CD14-positive monocyte (primary cell): ENCODE measurements around the gene SLC25A29. TPM values are rescaled to one million over a fixed set of nuclear protein-coding genes. Genes with fewer than 3 reads are reported as not detected.

ENCODE experiments used
- DNase-seq, 3 donors: peaks; one replicate each; pipeline ENCODE4 v3.0.0-alpha.2; 2011 to 2022
- H2AFZ ChIP-seq: 2 replicates; pipeline ENCODE4 v1.6.0; 2012; ENCODE audit warnings: mild to moderate bottlenecking, low read depth, low read length, inconsistent platforms; ENCODE audit not compliant: insufficient read depth, poor library complexity, severe bottlenecking
- H3K27ac ChIP-seq, 2 donors: 1 replicate in 1 of 2; 2 replicates in 1 of 2; pipeline ENCODE4 v1.5.1; 2012 to 2013; ENCODE audit warnings: low read length in 2 of 2, control low read depth in 1 of 2, inconsistent platforms in 1 of 2, low read depth in 1 of 2, mild to moderate bottlenecking in 1 of 2
- H3K27me3 ChIP-seq, 2 donors: one replicate each; pipeline versions ENCODE4 v1.6.0 to v1.6.1; 2011 to 2013; ENCODE audit warnings: low read length in 2 of 2; ENCODE audit not compliant: control insufficient read depth in 2 of 2, insufficient read depth in 2 of 2
- H3K36me3 ChIP-seq, 2 donors: replicated peaks in 1 of 2; 1 replicate in 1 of 2; 2 replicates in 1 of 2; pipeline versions ENCODE4 v1.5.1 to v1.6.1; 2012 to 2013; ENCODE audit warnings: low read length in 2 of 2, control low read depth in 1 of 2, inconsistent platforms in 1 of 2, mild to moderate bottlenecking in 1 of 2; ENCODE audit not compliant: insufficient read depth in 2 of 2, control insufficient read depth in 1 of 2
- H3K4me1 ChIP-seq, 2 donors: 1 replicate in 1 of 2; 2 replicates in 1 of 2; pipeline versions ENCODE4 v1.5.1 to v1.6.1; 2012 to 2013; ENCODE audit warnings: low read length in 2 of 2, control low read depth in 1 of 2, inconsistent platforms in 1 of 2, mild to moderate bottlenecking in 1 of 2, moderate library complexity in 1 of 2; ENCODE audit not compliant: insufficient read depth in 2 of 2, control insufficient read depth in 1 of 2
- H3K4me2 ChIP-seq: replicated peaks from 2 replicates; pipeline ENCODE3; 2012; ENCODE audit warnings: low read length, moderate library complexity, mild to moderate bottlenecking; ENCODE audit not compliant: poor library complexity, severe bottlenecking; ENCODE audit errors: extremely low read depth
- H3K4me3 ChIP-seq, 3 experiments: fragments of 200-600 bp in 1 of 3; sonication (generic) in 1 of 3; replicated peaks in 1 of 3; 1 replicate in 2 of 3; 2 replicates in 1 of 3; pipeline ENCODE4 v1.5.1; 2011 to 2013; ENCODE audit warnings: low read length in 3 of 3, mild to moderate bottlenecking in 3 of 3, control low read depth in 2 of 3, low read depth in 2 of 3, inconsistent platforms in 1 of 3, moderate library complexity in 1 of 3
- H3K79me2 ChIP-seq: 2 replicates; pipeline ENCODE4 v1.6.0; 2012; ENCODE audit warnings: mild to moderate bottlenecking, control low read depth, inconsistent platforms, low read length, moderate library complexity; ENCODE audit not compliant: insufficient read depth
- H3K9ac ChIP-seq: 2 replicates; pipeline ENCODE4 v1.6.0; 2017; ENCODE audit warnings: low read length, mild to moderate bottlenecking; ENCODE audit not compliant: insufficient read depth, poor library complexity, severe bottlenecking
- H3K9me3 ChIP-seq, 2 donors: replicated peaks in 1 of 2; 1 replicate in 1 of 2; 2 replicates in 1 of 2; pipeline versions ENCODE4 v1.5.1 to v1.6.1; 2012 to 2013; ENCODE audit warnings: low read length in 2 of 2, control low read depth in 1 of 2; ENCODE audit not compliant: control insufficient read depth in 1 of 2, insufficient read depth in 1 of 2
- H4K20me1 ChIP-seq: 2 replicates; pipeline ENCODE4 v1.6.0; 2012; ENCODE audit warnings: mild to moderate bottlenecking, low read length, control low read depth, moderate library complexity; ENCODE audit not compliant: insufficient read depth
- H3K27ac Mint-ChIP-seq, 7 donors: one replicate each; pipeline ENCODE4 v1.8.0; 2020; ENCODE audit warnings: mild to moderate bottlenecking in 7 of 7, mixed read lengths in 7 of 7, moderate library complexity in 6 of 7, inconsistent platforms in 2 of 7
- H3K27me3 Mint-ChIP-seq, 3 donors: one replicate each; pipeline ENCODE4 v1.8.0; 2021 to 2022; ENCODE audit warnings: low read depth in 3 of 3, mild to moderate bottlenecking in 3 of 3, mixed read lengths in 3 of 3, moderate library complexity in 3 of 3, inconsistent platforms in 1 of 3
- H3K36me3 Mint-ChIP-seq, 2 donors: one replicate each; pipeline ENCODE4 v1.8.0; 2020; ENCODE audit warnings: mixed read lengths in 2 of 2, inconsistent platforms in 1 of 2, mild to moderate bottlenecking in 1 of 2
- H3K4me1 Mint-ChIP-seq: one replicate; pipeline ENCODE4 v1.8.0; 2020; ENCODE audit warnings: mild to moderate bottlenecking, mixed read lengths
- H3K4me3 Mint-ChIP-seq, 2 donors: one replicate each; pipeline ENCODE4 v1.8.0; 2020; ENCODE audit warnings: mild to moderate bottlenecking in 2 of 2, mixed read lengths in 2 of 2, moderate library complexity in 1 of 2
- H3K9me3 Mint-ChIP-seq, 7 donors: one replicate each; pipeline ENCODE4 v1.8.0; 2020 to 2022; ENCODE audit warnings: mixed read lengths in 7 of 7, mild to moderate bottlenecking in 6 of 7, moderate library complexity in 6 of 7, inconsistent platforms in 2 of 7
- WGBS: methylation state at CpG from one replicate; pipeline ENCODE4 v1.1.5; 2013; ENCODE audit warnings: missing lambda C conversion rate; ENCODE audit not compliant: insufficient coverage; 5-methylcytosine and 5-hydroxymethylcytosine counted together
- intact Hi-C, 2 donors: fragments of 100-400 bp; cut with micrococcal nuclease; formaldehyde crosslinking; loops; one replicate each; pipeline versions ENCODE4 v1.15.0 to v1.15.1; 2023
- polyA plus RNA-seq, 3 donors: library from polyadenylated mRNA; depleted of rRNA in 1 of 3; unstranded in 2 of 3; stranded (reverse) in 1 of 3; fragments of 300-500 nt in 2 of 3; fragments of >200 nt in 1 of 3; fragmentation: Illumina TruSeq in 2 of 3; gene quantifications; 1 replicate in 2 of 3; 2 replicates in 1 of 3; pipeline ENCODE4 v1.2.3, GENCODE V29; 2012 to 2021
- TF ChIP-seq, protein P1 (sequence below): fragments of 200-600 bp; IDR thresholded peaks from one replicate; pipeline ENCODE4 v1.8.0; 2022; ENCODE audit warnings: antibody characterized with exemption, mild to moderate bottlenecking

The SLC25A29 gene
- polyA plus RNA-seq, 3 donors = 16.9 to 114 (median 33.3) TPM

DNA sequence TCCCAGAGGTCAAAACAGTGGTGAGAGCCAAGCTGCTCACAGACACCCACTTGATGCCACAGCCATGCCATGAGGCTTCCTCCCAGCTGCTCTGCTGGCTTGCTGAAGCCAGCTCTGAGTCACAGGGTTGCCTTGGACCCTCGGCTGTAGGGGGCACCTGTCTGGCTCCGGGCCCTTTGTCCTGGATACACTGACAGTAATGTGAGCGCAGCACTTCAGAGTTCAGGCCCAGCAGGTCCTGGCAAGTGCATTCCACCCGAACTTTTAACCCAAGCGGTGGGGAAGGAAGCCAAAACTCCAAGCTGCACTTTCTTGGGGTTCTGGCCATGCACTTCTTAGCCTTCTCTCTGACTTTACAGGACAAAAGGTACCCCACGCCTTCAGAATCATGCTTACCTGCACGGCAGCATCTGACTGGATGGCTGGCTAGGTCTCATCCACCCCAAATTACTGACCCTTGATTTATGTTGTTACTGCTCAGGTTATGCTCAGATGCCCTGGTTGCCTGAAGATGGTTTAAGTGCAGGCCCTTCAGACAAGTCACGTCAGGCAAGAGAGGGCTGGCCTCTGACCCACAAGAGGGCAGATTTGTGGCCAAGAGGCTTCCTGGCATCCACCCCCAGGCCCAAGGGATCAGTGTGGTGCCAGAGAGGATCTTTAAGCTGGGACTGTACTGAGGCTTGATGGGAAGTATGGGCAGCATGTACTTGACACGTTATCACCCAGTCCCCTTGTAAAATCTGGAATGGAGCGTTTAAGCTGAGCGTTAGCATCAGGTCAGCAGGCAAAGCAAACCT lies 24.8 kb downstream of the SLC25A29 start:
- Histone ChIP-seq H3K4me3 (no peak overlapping the region), H3K4me1 (peaks cover 21 to 31% of the 10 kb centered on the region in 2 donors), H4K20me1 (peaks cover 89% of the 10 kb centered on the region), H3K27ac (no peak overlapping the region), H3K9ac (no peak overlapping the region), H2AFZ (no peak overlapping the region), H3K27me3 (no peaks in the 10 kb centered on the region), H3K4me2 (no peak overlapping the region), H3K9me3 (no peaks in the 10 kb centered on the region), H3K79me2 (peaks cover 48% of the 10 kb centered on the region), H3K36me3 (peaks cover 18 to 50% of the 10 kb centered on the region in 2 donors)
- WGBS = 88% methylated on average over 8 of the region's 11 CpGs
- H3K27ac Mint-ChIP-seq = peak overlapping the region in 1 of 7 donors; percentile 76
- peaks cover 27% of the 10 kb centered on the region for H3K4me1 Mint-ChIP-seq
- TF ChIP-seq, protein P1, sequence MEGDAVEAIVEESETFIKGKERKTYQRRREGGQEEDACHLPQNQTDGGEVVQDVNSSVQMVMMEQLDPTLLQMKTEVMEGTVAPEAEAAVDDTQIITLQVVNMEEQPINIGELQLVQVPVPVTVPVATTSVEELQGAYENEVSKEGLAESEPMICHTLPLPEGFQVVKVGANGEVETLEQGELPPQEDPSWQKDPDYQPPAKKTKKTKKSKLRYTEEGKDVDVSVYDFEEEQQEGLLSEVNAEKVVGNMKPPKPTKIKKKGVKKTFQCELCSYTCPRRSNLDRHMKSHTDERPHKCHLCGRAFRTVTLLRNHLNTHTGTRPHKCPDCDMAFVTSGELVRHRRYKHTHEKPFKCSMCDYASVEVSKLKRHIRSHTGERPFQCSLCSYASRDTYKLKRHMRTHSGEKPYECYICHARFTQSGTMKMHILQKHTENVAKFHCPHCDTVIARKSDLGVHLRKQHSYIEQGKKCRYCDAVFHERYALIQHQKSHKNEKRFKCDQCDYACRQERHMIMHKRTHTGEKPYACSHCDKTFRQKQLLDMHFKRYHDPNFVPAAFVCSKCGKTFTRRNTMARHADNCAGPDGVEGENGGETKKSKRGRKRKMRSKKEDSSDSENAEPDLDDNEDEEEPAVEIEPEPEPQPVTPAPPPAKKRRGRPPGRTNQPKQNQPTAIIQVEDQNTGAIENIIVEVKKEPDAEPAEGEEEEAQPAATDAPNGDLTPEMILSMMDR = no peak
- no peak overlapping the region for H3K4me3 Mint-ChIP-seq
- H3K9me3 Mint-ChIP-seq = no peaks in the 10 kb centered on the region
- H3K27me3 Mint-ChIP-seq = peaks cover 0 to 8% (median 6%) of the 10 kb centered on the region in 3 donors
- no peak for DNase-seq
- intact Hi-C loops = loop anchor here in 1 of 2 donors (5.0 kb wide), 1 partner anchor 36 kb away; no protein-coding TSS in a partner anchor
- peaks cover 15 to 41% of the 10 kb centered on the region in 2 donors for H3K36me3 Mint-ChIP-seq

DNA sequence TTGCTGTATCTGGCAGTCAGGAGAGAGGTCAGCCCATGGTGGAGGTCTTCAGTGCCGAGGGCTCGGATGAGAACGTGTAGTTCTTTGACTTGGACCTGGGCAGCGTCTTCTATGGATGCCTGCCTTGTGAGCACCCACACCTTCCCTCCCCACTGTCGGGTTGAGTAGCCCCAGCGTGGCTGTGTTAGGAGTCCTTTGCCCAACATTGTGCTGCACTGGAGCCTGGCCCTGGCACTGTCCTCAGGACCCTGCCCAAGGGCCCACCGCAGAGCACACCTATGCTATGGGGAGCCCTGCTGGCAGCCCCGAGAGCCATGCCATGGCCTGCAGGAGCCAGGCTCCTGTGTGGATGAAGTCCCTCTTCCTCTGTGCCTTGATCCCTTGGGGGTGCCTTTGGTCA lies 26.7 kb downstream of the SLC25A29 start:
- peak overlapping the region in 2 of 7 donors; percentile 25 to 48 for H3K27ac Mint-ChIP-seq

More for the DNA sequence above, 26.7 kb downstream of the SLC25A29 start:
- peaks cover 26 to 65% of the 10 kb centered on the region in 2 donors for H3K36me3 ChIP-seq
- no peak overlapping the region for H3K4me2 ChIP-seq
- no peak for DNase-seq
- TF ChIP-seq, protein P1 = no peak
- peaks cover 68% of the 10 kb centered on the region for H3K79me2 ChIP-seq
- peaks cover 10 to 16% of the 10 kb centered on the region in 2 donors for H3K4me1 ChIP-seq
- no peaks in the 10 kb centered on the region for H3K9me3 ChIP-seq
- intact Hi-C loops = loop anchor here in 1 of 2 donors (5.0 kb wide), 1 partner anchor 37 kb away; no protein-coding TSS in a partner anchor
- H3K4me3 ChIP-seq = no peak overlapping the region
- peaks cover 96% of the 10 kb centered on the region for H4K20me1 ChIP-seq
- Mint-ChIP-seq H3K4me1 (peaks cover 28% of the 10 kb centered on the region), H3K27me3 (peaks cover 0 to 4% (median 4%) of the 10 kb centered on the region in 3 donors), H3K9me3 (no peaks in the 10 kb centered on the region), H3K4me3 (no peak overlapping the region), H3K36me3 (peaks cover 26 to 55% of the 10 kb centered on the region in 2 donors)
- 100% methylated on average over 7 of the region's 8 CpGs for WGBS
- no peaks in the 10 kb centered on the region for H3K27me3 ChIP-seq
- H3K9ac ChIP-seq = no peak overlapping the region
- H2AFZ ChIP-seq = no peak overlapping the region
- peak overlapping the region in 1 of 2 donors; percentile 7 for H3K27ac ChIP-seq
